Measurements from ENCODE around the gene RPAP2. TPM values are rescaled to one million over a fixed set of nuclear protein-coding genes. Genes with fewer than 3 reads are reported as not detected.

RPAP2 gene
- total and polyA plus RNA-seq, 10 of the 15 experiments (the other 5 are each of a cell fraction or from before 2014, with no cell fraction given): 11.4 to 39.5 (median 21.7) TPM

- no peak for TF ChIP-seq NFYB (IDR thresholded peaks at IDR 0.05; ENCODE audit: insufficient read depth, low read depth, low read length)
- no peak for TF ChIP-seq TCF3 (IDR thresholded peaks at IDR 0.05; ENCODE audit: borderline replicate concordance, insufficient read depth, low read depth, low read length)
- no peak for TF ChIP-seq ETV6 (conservative IDR thresholded peaks at IDR 0.05 in 1 of 2, IDR thresholded peaks at IDR 0.05 in 1 of 2; ENCODE audit: borderline replicate concordance in 1 of 2, low read depth in 1 of 2)
- no peak for TF ChIP-seq BRCA1 (IDR thresholded peaks at IDR 0.05; ENCODE audit: low read depth, low read length)
- no peak for TF ChIP-seq EP300 (IDR thresholded peaks at IDR 0.05; ENCODE audit: borderline replicate concordance in 1 of 2, control insufficient read depth in 1 of 2, low read depth in 2 of 2, low read length in 2 of 2)
- TF ChIP-seq TCF12 (IDR thresholded peaks at IDR 0.05; ENCODE audit: low read depth, low read length): no peak
- no peak for TF ChIP-seq TAF1 (IDR thresholded peaks at IDR 0.05; ENCODE audit: borderline replicate concordance, low read depth, low read length)
- no peak for TF ChIP-seq ZNF592 (IDR thresholded peaks at IDR 0.05)
- no peak for TF ChIP-seq IRF5 (IDR thresholded peaks at IDR 0.05; ENCODE audit: borderline replicate concordance)
- TF ChIP-seq ZZZ3 (IDR thresholded peaks at IDR 0.05; ENCODE audit: control insufficient read depth, insufficient read length, low read depth): no peak
These were observed 64.5 kb downstream of the RPAP2 start (continued) for GRCh38 chr1:92363401-92363800.
